GM20000 (cell line): ENCODE measurements around the gene EIF4B.
"Not testable (repeated sequence)": the region's sequence is repeated elsewhere in the genome, so short reads cannot be mapped to it uniquely, and the experiment has no call there.

Source experiments
- DNase-seq: peaks from one replicate; pipeline ENCODE4 v3.0.0; 2012; ENCODE audit warnings: low spot score
- CTCF ChIP-seq: IDR thresholded peaks from 2 replicates; pipeline ENCODE4 v1.5.1; 2012; ENCODE audit warnings: mild to moderate bottlenecking, control low read depth; ENCODE audit errors: extremely low read depth, missing control alignments

Gene EIF4B

GRCh38 chr12:53005215-53005985 lies 856 bp upstream of the EIF4B start:
- no peak for DNase-seq
- no peak for TF ChIP-seq CTCF

GRCh38 chr12:53006810-53007309 lies 604 bp downstream of the EIF4B start:
- peak; percentile 71 for DNase-seq
- no peak for TF ChIP-seq CTCF

GRCh38 chr12:53007343-53007742 lies 1.1 kb downstream of the EIF4B start:
- no peak for TF ChIP-seq CTCF
- DNase-seq = no peak

- DNase-seq = not testable (repeated sequence)
Observed at GRCh38 chr12:53008760-53009159, 2.5 kb downstream of the EIF4B start.

DNA sequence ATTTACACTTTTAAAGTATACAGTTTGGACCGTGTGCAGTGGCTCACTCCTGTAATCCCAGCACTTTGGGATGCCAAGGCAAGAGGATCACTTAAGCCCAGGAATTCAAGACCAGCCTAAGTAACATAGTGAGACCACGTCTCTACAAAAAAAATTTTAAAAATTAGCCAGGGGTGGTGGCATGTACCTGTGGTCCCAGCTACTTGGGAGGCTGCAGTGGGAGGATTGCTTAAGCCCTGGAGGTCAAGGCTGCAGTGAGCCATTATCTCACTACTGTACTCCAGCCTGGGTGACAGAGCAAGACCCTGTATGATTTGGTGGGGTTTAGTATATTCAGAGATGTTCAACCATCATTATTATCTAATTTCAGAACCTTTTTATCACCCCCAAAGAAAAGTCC lies 4.7 kb downstream of the EIF4B start:
- no peak for DNase-seq
- no peak for TF ChIP-seq CTCF

DNA sequence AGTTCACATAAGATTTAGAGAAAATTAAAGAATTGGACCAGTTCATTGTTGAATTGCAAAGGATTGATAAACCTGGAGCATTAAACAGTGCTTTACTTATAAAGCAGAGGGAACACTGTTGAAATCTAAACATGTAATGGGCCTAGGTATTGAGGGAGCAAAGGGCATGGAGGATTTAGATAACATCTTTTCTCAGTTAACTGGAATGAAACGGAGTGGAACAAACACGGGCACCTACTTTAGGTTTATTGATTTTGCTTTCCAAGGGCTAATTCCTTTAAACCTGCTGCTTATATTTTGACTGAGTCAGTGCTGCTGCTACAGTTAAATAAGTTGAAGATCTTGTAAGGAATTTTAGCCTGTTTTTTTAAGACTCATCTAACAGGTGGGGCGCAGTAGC lies 5.6 kb downstream of the EIF4B start:
- no peak for DNase-seq
- TF ChIP-seq CTCF = no peak

DNA sequence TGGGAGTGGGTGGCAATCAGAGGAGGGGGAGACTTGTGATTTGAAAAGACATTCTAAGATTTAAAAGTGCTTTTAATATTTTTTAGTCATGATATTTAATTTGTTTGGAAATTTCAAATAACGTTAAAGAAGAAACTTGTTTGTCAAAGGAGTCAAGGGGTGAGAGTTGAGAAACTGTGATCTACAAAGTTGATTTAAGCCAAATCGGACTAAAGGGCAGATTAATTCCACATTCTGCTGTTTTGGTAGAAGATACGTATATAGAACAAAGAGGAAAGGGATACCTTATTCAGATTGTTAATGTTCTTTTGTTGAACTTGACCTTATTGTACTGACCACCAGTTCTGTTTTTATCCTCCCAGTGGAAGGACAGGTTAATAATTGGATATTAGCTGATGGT lies 6.7 kb downstream of the EIF4B start:
- DNase-seq = no peak
- TF ChIP-seq CTCF = no peak

DNA sequence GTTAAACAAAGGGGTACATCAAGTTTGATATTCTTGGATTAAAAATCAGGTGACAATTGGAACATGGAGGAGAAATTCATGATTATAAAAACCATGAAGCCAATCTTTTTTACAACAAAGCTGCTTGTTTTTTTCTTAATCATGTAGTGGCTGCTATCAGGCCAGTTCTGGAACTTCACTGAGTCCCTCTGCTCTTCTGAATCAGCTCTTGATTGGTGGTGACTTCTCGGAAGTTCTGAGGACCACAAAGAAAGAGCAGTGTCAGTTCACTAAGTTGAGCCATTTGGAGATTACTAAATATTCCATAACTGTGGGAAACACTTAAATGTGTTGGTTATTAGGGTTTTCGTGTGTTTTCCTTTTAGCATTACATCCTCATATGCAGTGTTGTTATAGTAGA lies 8.5 kb downstream of the EIF4B start:
- no peak for DNase-seq
- TF ChIP-seq CTCF = no peak
